ENCODE results near the gene KRTAP10-12. TPM values are rescaled to one million over a fixed set of nuclear protein-coding genes. Genes with fewer than 3 reads are reported as not detected.

Gene KRTAP10-12
- total and polyA plus RNA-seq, 2 of the 13 experiments (the other 11 are each of a cell fraction or from before 2014, with no cell fraction given): not detected

- TF ChIP-seq ZHX2 (IDR thresholded peaks at IDR 0.05; ENCODE audit: low read depth): no peak
- no peak for TF ChIP-seq ZHX2 (CRISPR knock-in tag; IDR thresholded peaks at IDR 0.05; ENCODE audit: borderline replicate concordance)
- no peak for TF ChIP-seq KLF12 (CRISPR knock-in tag; IDR thresholded peaks at IDR 0.05; ENCODE audit: borderline replicate concordance)
- no peak for TF ChIP-seq ZNF878 (CRISPR knock-in tag; IDR thresholded peaks at IDR 0.05)
- no peak for TF ChIP-seq PITX1 (CRISPR knock-in tag; IDR thresholded peaks at IDR 0.05)
- TF ChIP-seq ZNF839 (CRISPR knock-in tag; IDR thresholded peaks at IDR 0.05; ENCODE audit: borderline replicate concordance): no peak
- no peak for TF ChIP-seq RBAK (CRISPR knock-in tag; IDR thresholded peaks at IDR 0.05)
Observed at GRCh38 chr21:44684077-44684476, 12.9 kb upstream of the KRTAP10-12 start (continued).

- intact Hi-C loops (cut with micrococcal nuclease; ENCODE audit: unreplicated experiment) (no loop called here), in situ Hi-C loops (cut with HindIII; ENCODE audit: extremely low pct_ligation_motif_present, low pct_unique_long_range_greater_than_20kb) (no loop called here)
- DNase-seq (ENCODE audit: low spot score): no peak
- H3K9ac ChIP-seq (ENCODE audit: insufficient read depth, low read depth, low read length): no peak overlapping the region
- no peak for FAIRE-seq
- H2AFZ ChIP-seq (ENCODE audit: low read length): no peak overlapping the region
- ATAC-seq: no peak
- TF ChIP-seq ZSCAN31 (CRISPR knock-in tag; IDR thresholded peaks at IDR 0.05; ENCODE audit: low read depth) (no peak), RXRB (CRISPR knock-in tag; IDR thresholded peaks at IDR 0.05; ENCODE audit: borderline replicate concordance) (no peak), NCOR1 (IDR thresholded peaks at IDR 0.05; ENCODE audit: borderline replicate concordance, low read length) (no peak), JUND (CRISPR knock-in tag; IDR thresholded peaks at IDR 0.05) (no peak), HNRNPLL (IDR thresholded peaks at IDR 0.05; ENCODE audit: low read depth, low read length, poor library complexity, severe bottlenecking) (no peak), RFXANK (CRISPR knock-in tag; IDR thresholded peaks at IDR 0.05) (no peak), RXRA (CRISPR knock-in tag; IDR thresholded peaks at IDR 0.05) (no peak), ZNF232 (CRISPR knock-in tag; IDR thresholded peaks at IDR 0.05; ENCODE audit: borderline replicate concordance) (no peak)
- H3K4me3 ChIP-seq (replicated peaks in 1 of 3; ENCODE audit: insufficient read depth in 1 of 3, low read depth in 2 of 3, low read length in 3 of 3): no peak overlapping the region
- ChIA-PET CTCF (ENCODE audit: low intra/inter-chr PET ratio, low total read pairs) (no interaction called here), POLR2A (no interaction called here)
- no peaks in the 10 kb centered on the region for H4K20me1 ChIP-seq (ENCODE audit: insufficient read depth, low read length)
- H3K4me1 ChIP-seq (ENCODE audit: insufficient read depth, low read length): no peaks in the 10 kb centered on the region
- no peaks in the 10 kb centered on the region for H3K36me3 ChIP-seq (replicated peaks in 1 of 2; ENCODE audit: control insufficient read depth in 1 of 2, insufficient read depth in 2 of 2, low read length in 2 of 2)
- 25% methylated on average over 6 of the region's 6 CpGs for WGBS (ENCODE audit: low lambda C conversion rate)
- no peak overlapping the region for H3K4me2 ChIP-seq (ENCODE audit: low read depth, low read length)
- no peaks in the 10 kb centered on the region for H3K79me2 ChIP-seq (ENCODE audit: insufficient read depth, low read length)
- no TSS peak for BruUV-seq (replicated peaks)
- H3K27me3 ChIP-seq (ENCODE audit: control insufficient read depth in 1 of 2, insufficient read depth in 2 of 2, low read length in 2 of 2): peaks cover 1 to 32% of the 10 kb centered on the region in 2 experiments; a peak in 4 of 5 replicates
- H3K9me3 ChIP-seq (ENCODE audit: low read length): no peaks in the 10 kb centered on the region
- H3K27ac ChIP-seq (ENCODE audit: extremely low read length, insufficient read depth, low read length): no peak overlapping the region
Observed at GRCh38 chr21:44684483-44684882, 12.5 kb upstream of the KRTAP10-12 start.
